Measurements from ENCODE around the gene MARK2.

The MARK2 gene

GRCh38 chr11:63892228-63892627, 53.3 kb downstream of the MARK2 start:
- Histone ChIP-seq H3K4me3 (ENCODE audit: low read length) (no peak overlapping the region), H3K4me1 (ENCODE audit: control insufficient read depth, insufficient read depth, low read length) (peaks cover 13% of the 10 kb centered on the region), H3K27me3 (ENCODE audit: control insufficient read depth, insufficient read depth, low read length) (no peaks in the 10 kb centered on the region), H3K9me3 (ENCODE audit: control insufficient read depth, insufficient read depth, low read length) (no peaks in the 10 kb centered on the region), H3K27ac (ENCODE audit: low read length) (no peak overlapping the region), H3K36me3 (ENCODE audit: control insufficient read depth, insufficient read depth, low read length) (0 out of 2 replicates have a peak, but pooled peaks cover 3% of the 10 kb centered on the region)
- no peak for DNase-seq (ENCODE audit: low read depth, low spot score)
- WGBS (ENCODE audit: insufficient coverage, insufficient read length), result no CpG with 5 or more reads among the region's 3 CpGs

GRCh38 chr11:63893355-63893754, 54.4 kb downstream of the MARK2 start:
- Histone ChIP-seq H3K27ac (ENCODE audit: low read length) (no peak overlapping the region), H3K27me3 (ENCODE audit: control insufficient read depth, insufficient read depth, low read length) (no peaks in the 10 kb centered on the region), H3K4me1 (ENCODE audit: control insufficient read depth, insufficient read depth, low read length) (peaks cover 7% of the 10 kb centered on the region; the same call in 1 of the 2 replicates), H3K36me3 (ENCODE audit: control insufficient read depth, insufficient read depth, low read length) (peaks cover 5% of the 10 kb centered on the region; the same call in 1 of the 2 replicates), H3K9me3 (ENCODE audit: control insufficient read depth, insufficient read depth, low read length) (no peaks in the 10 kb centered on the region), H3K4me3 (ENCODE audit: low read length) (no peak overlapping the region)
- WGBS (ENCODE audit: insufficient coverage, insufficient read length), result no CpG with 5 or more reads among the region's 6 CpGs
- DNase-seq (ENCODE audit: low read depth, low spot score), result no peak

GRCh38 chr11:63896071-63896470, 57.2 kb downstream of the MARK2 start:
- H3K4me1 ChIP-seq (ENCODE audit: control insufficient read depth, insufficient read depth, low read length), result no peaks in the 10 kb centered on the region
- H3K9me3 ChIP-seq (ENCODE audit: control insufficient read depth, insufficient read depth, low read length), result no peaks in the 10 kb centered on the region
- WGBS (ENCODE audit: insufficient coverage, insufficient read length), result no CpG with 5 or more reads among the region's 4 CpGs
- peaks cover 24% of the 10 kb centered on the region; the same call in 1 of the 2 replicates for H3K36me3 ChIP-seq (ENCODE audit: control insufficient read depth, insufficient read depth, low read length)
- H3K4me3 ChIP-seq (ENCODE audit: low read length), result no peak overlapping the region
- H3K27me3 ChIP-seq (ENCODE audit: control insufficient read depth, insufficient read depth, low read length), result no peaks in the 10 kb centered on the region
- no peak overlapping the region for H3K27ac ChIP-seq (ENCODE audit: low read length)
- no peak for DNase-seq (ENCODE audit: low read depth, low spot score)

GRCh38 chr11:63897459-63898146, 58.7 kb downstream of the MARK2 start:
- H3K27me3 ChIP-seq (ENCODE audit: control insufficient read depth, insufficient read depth, low read length), result no peaks in the 10 kb centered on the region
- H3K36me3 ChIP-seq (ENCODE audit: control insufficient read depth, insufficient read depth, low read length), result peaks cover 29% of the 10 kb centered on the region
- H3K4me3 ChIP-seq (ENCODE audit: low read length), result no peak overlapping the region
- no peak overlapping the region for H3K27ac ChIP-seq (ENCODE audit: low read length)
- WGBS (ENCODE audit: insufficient coverage, insufficient read length), result no CpG with 5 or more reads among the region's 10 CpGs
- DNase-seq (ENCODE audit: low read depth, low spot score), result no peak
- no peaks in the 10 kb centered on the region for H3K4me1 ChIP-seq (ENCODE audit: control insufficient read depth, insufficient read depth, low read length)
- no peaks in the 10 kb centered on the region for H3K9me3 ChIP-seq (ENCODE audit: control insufficient read depth, insufficient read depth, low read length)

- no peak for DNase-seq (ENCODE audit: low read depth, low spot score)
- Histone ChIP-seq H3K27ac (ENCODE audit: low read length) (no peak overlapping the region), H3K9me3 (ENCODE audit: control insufficient read depth, insufficient read depth, low read length) (no peaks in the 10 kb centered on the region), H3K4me3 (ENCODE audit: low read length) (no peak overlapping the region), H3K36me3 (ENCODE audit: control insufficient read depth, insufficient read depth, low read length) (peaks cover 39% of the 10 kb centered on the region), H3K27me3 (ENCODE audit: control insufficient read depth, insufficient read depth, low read length) (no peaks in the 10 kb centered on the region), H3K4me1 (ENCODE audit: control insufficient read depth, insufficient read depth, low read length) (no peaks in the 10 kb centered on the region)
- WGBS (ENCODE audit: insufficient coverage, insufficient read length), result no CpG with 5 or more reads among the region's 3 CpGs
These were observed 62.8 kb downstream of the MARK2 start for GRCh38 chr11:63901660-63902059.

- Histone ChIP-seq H3K4me1 (ENCODE audit: control insufficient read depth, insufficient read depth, low read length) (peaks cover 12% of the 10 kb centered on the region), H3K36me3 (ENCODE audit: control insufficient read depth, insufficient read depth, low read length) (peaks cover 32% of the 10 kb centered on the region), H3K9me3 (ENCODE audit: control insufficient read depth, insufficient read depth, low read length) (no peaks in the 10 kb centered on the region), H3K4me3 (ENCODE audit: low read length) (no peak overlapping the region), H3K27me3 (ENCODE audit: control insufficient read depth, insufficient read depth, low read length) (no peaks in the 10 kb centered on the region), H3K27ac (ENCODE audit: low read length) (no peak overlapping the region)
- no peak for DNase-seq (ENCODE audit: low read depth, low spot score)
- WGBS (ENCODE audit: insufficient coverage, insufficient read length), result no CpG with 5 or more reads among the region's 14 CpGs
These were observed 65.0 kb downstream of the MARK2 start for GRCh38 chr11:63903884-63904283.

GRCh38 chr11:63904743-63905142, 65.8 kb downstream of the MARK2 start:
- Histone ChIP-seq H3K4me1 (ENCODE audit: control insufficient read depth, insufficient read depth, low read length) (peaks cover 12% of the 10 kb centered on the region), H3K27me3 (ENCODE audit: control insufficient read depth, insufficient read depth, low read length) (no peaks in the 10 kb centered on the region), H3K9me3 (ENCODE audit: control insufficient read depth, insufficient read depth, low read length) (no peaks in the 10 kb centered on the region), H3K36me3 (ENCODE audit: control insufficient read depth, insufficient read depth, low read length) (peaks cover 28% of the 10 kb centered on the region), H3K27ac (ENCODE audit: low read length) (no peak overlapping the region), H3K4me3 (ENCODE audit: low read length) (no peak overlapping the region)
- WGBS (ENCODE audit: insufficient coverage, insufficient read length), result no CpG with 5 or more reads among the region's 13 CpGs
- DNase-seq (ENCODE audit: low read depth, low spot score), result no peak

- WGBS (ENCODE audit: insufficient coverage, insufficient read length), result no CpG with 5 or more reads among the region's 6 CpGs
- H3K4me1 ChIP-seq (ENCODE audit: control insufficient read depth, insufficient read depth, low read length), result peaks cover 13% of the 10 kb centered on the region
- H3K27me3 ChIP-seq (ENCODE audit: control insufficient read depth, insufficient read depth, low read length), result no peaks in the 10 kb centered on the region
- H3K36me3 ChIP-seq (ENCODE audit: control insufficient read depth, insufficient read depth, low read length), result peaks cover 25% of the 10 kb centered on the region
- DNase-seq (ENCODE audit: low read depth, low spot score), result no peak
- no peaks in the 10 kb centered on the region for H3K9me3 ChIP-seq (ENCODE audit: control insufficient read depth, insufficient read depth, low read length)
- H3K27ac ChIP-seq (ENCODE audit: low read length), result no peak overlapping the region
- no peak overlapping the region for H3K4me3 ChIP-seq (ENCODE audit: low read length)
These were observed 66.3 kb downstream of the MARK2 start for GRCh38 chr11:63905179-63905578.

GRCh38 chr11:63906087-63906486, 67.2 kb downstream of the MARK2 start:
- no peak for DNase-seq (ENCODE audit: low read depth, low spot score)
- Histone ChIP-seq H3K27me3 (ENCODE audit: control insufficient read depth, insufficient read depth, low read length) (no peaks in the 10 kb centered on the region), H3K27ac (ENCODE audit: low read length) (no peak overlapping the region), H3K4me1 (ENCODE audit: control insufficient read depth, insufficient read depth, low read length) (peaks cover 17% of the 10 kb centered on the region), H3K36me3 (ENCODE audit: control insufficient read depth, insufficient read depth, low read length) (peaks cover 17% of the 10 kb centered on the region), H3K9me3 (ENCODE audit: control insufficient read depth, insufficient read depth, low read length) (no peaks in the 10 kb centered on the region), H3K4me3 (ENCODE audit: low read length) (no peak overlapping the region)
- whole genome bisulfite sequencing (ENCODE audit: insufficient coverage, insufficient read length), result no CpG with 5 or more reads among the region's 4 CpGs

- Histone ChIP-seq H3K4me1 (ENCODE audit: control insufficient read depth, insufficient read depth, low read length) (peaks cover 19% of the 10 kb centered on the region), H3K9me3 (ENCODE audit: control insufficient read depth, insufficient read depth, low read length) (no peaks in the 10 kb centered on the region), H3K27me3 (ENCODE audit: control insufficient read depth, insufficient read depth, low read length) (no peaks in the 10 kb centered on the region), H3K27ac (ENCODE audit: low read length) (no peak overlapping the region), H3K36me3 (ENCODE audit: control insufficient read depth, insufficient read depth, low read length) (peaks cover 17% of the 10 kb centered on the region), H3K4me3 (ENCODE audit: low read length) (no peak overlapping the region)
- WGBS (ENCODE audit: insufficient coverage, insufficient read length), result no CpG with 5 or more reads among the region's 7 CpGs
- no peak for DNase-seq (ENCODE audit: low read depth, low spot score)
These were observed 67.7 kb downstream of the MARK2 start for GRCh38 chr11:63906585-63906984.

GRCh38 chr11:63907063-63907462, 68.2 kb downstream of the MARK2 start:
- Histone ChIP-seq H3K36me3 (ENCODE audit: control insufficient read depth, insufficient read depth, low read length) (peaks cover 17% of the 10 kb centered on the region), H3K27me3 (ENCODE audit: control insufficient read depth, insufficient read depth, low read length) (no peaks in the 10 kb centered on the region), H3K4me3 (ENCODE audit: low read length) (no peak overlapping the region), H3K4me1 (ENCODE audit: control insufficient read depth, insufficient read depth, low read length) (peaks cover 19% of the 10 kb centered on the region), H3K27ac (ENCODE audit: low read length) (no peak overlapping the region), H3K9me3 (ENCODE audit: control insufficient read depth, insufficient read depth, low read length) (no peaks in the 10 kb centered on the region)
- no peak for DNase-seq (ENCODE audit: low read depth, low spot score)
- no CpG with 5 or more reads among the region's 6 CpGs for WGBS (ENCODE audit: insufficient coverage, insufficient read length)

Data from iPS DF 6.9 (cell line).